ENCODE measurements around the gene MAML2.
A peak's percentile ranks its signal among the peaks of the same experiment; 100 is the strongest.
"Not testable (repeated sequence)": the region's sequence is repeated elsewhere in the genome, so short reads cannot be mapped to it uniquely, and the experiment has no call there.

The MAML2 gene

GRCh38 chr11:96185220-96185768 lies 157.7 kb downstream of the MAML2 start:
- DNase-seq (ENCODE audit: low read depth), result no peak

- not testable (repeated sequence) for DNase-seq (ENCODE audit: low read depth)
Measured at GRCh38 chr11:96180937-96181336, 162.1 kb downstream of the MAML2 start.

DNA sequence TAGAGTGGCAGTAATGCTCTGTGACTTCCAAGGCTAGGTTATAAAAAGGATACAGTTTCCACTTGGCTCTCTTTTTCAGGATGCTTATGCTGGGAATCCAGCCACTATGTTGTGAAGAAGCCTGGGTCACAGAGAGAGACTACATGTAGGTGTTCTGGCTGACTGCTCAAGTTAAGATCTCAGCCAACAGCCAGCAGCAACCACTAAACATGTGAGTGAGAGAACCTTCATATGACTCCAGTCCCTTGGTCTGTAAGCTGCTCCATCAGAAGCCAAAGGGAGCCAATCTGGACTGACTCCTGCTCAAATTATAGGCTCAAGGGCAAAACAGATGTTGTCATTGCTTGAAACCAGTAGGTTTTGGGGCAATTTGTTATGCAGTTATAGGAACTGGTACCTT lies 162.7 kb downstream of the MAML2 start:
- DNase-seq (ENCODE audit: low read depth), result no peak

GRCh38 chr11:96179905-96180304 lies 163.1 kb downstream of the MAML2 start:
- DNase-seq (ENCODE audit: low read depth), result peak; percentile 15

DNA sequence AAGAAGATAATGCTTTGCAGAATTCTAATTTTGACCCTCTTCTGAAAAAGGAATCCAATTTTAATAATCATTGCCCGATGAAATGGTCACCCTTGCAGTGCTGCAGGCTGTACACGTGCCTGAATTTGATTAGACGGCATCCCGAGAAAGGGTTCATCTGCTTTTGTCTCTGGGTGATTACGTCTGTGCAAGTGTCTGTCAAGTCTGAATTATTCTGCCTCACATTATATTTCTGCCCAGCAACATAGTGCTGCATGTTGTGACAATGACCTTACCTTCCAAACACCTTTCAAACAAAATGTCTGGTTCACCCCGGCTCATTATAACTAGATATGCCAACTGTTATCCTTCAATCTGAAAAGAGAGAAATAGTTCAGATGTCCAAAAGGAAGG lies 164.1 kb downstream of the MAML2 start:
- DNase-seq (ENCODE audit: low read depth), result no peak

GRCh38 chr11:96178049-96178886 lies 164.7 kb downstream of the MAML2 start:
- no peak for DNase-seq (ENCODE audit: low read depth)

DNA sequence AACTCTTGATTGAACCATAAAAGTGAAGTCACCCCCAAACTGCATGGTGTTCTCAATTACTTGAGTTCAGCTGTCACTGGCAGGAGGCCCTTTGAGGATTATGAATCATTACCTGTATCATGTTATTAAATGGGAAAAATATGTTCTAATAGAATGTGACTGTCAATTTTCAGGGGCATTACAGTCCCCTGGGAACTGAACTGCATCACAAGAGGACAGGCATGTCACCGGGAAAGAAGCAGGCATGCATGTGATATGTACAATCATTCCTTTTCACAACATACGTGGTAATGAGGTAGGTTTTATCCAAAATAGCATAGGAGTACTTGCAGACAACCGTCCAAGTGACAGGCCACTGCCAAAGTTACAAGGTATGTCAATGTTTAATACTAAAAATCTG lies 165.8 kb downstream of the MAML2 start:
- no peak for DNase-seq (ENCODE audit: low read depth)

DNA sequence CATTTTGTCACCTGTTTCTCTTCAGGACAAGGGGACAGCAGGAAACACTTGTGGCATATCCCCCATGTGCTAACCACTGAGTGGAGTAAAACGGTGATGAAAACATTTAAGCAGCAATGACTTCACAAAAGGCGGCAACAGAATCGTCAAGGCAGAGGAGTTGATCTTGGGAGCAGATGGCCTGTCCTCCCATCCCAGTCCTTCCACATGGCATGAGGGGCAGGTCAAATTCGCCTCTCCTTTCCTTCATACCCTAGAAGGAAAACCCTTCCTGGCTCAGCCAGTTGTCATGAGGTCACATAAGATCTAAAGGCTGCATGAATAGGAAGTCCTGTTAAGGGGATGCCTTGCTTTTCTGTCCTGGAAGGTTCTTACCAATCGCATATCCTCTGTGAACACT lies 169.1 kb downstream of the MAML2 start:
- no peak for DNase-seq (ENCODE audit: low read depth)

- DNase-seq (ENCODE audit: low read depth), result no peak
Measured at GRCh38 chr11:96173422-96173821, 169.6 kb downstream of the MAML2 start.

DNA sequence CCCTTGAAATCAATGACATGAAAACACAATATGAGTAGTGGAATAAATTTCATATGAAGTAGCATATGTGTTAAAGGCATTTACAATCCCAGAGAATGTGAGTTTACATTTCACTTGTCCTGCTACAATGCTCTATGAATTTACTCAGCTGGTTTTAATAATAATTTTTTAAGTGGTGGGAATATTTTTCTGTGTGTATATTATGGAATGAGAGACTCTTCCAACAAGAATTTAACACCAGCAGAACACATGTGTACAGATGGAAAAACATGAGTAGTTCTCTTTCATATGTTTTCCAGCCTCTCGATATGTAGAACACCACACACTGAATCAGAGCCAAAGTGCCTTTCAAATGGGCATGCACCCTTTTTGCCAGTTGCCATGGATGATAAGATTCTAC lies 170.4 kb downstream of the MAML2 start:
- DNase-seq (ENCODE audit: low read depth), result no peak

DNA sequence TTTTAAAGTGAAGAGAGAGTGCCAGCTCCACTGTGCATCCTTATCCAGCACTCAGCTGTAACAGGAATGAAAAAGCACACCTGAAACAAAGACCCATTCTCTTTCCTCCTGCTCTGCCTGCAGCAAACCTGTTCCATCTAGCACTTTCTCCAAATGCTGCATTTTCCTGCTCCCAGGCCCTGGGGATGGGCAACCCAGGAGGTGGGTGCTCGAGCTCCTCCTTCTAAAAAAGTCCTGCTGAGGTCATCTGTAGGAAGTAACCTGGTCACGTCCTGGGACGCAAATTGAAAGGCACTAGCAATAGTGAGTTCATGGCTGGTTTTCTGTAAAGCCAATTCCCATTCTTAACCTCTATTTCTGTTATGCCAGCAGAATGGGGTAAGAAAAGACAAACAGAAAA lies 173.7 kb downstream of the MAML2 start:
- no peak for DNase-seq (ENCODE audit: low read depth)

GRCh38 chr11:96168623-96169022 lies 174.4 kb downstream of the MAML2 start:
- peak; percentile 97 for DNase-seq (ENCODE audit: low read depth)

DNA sequence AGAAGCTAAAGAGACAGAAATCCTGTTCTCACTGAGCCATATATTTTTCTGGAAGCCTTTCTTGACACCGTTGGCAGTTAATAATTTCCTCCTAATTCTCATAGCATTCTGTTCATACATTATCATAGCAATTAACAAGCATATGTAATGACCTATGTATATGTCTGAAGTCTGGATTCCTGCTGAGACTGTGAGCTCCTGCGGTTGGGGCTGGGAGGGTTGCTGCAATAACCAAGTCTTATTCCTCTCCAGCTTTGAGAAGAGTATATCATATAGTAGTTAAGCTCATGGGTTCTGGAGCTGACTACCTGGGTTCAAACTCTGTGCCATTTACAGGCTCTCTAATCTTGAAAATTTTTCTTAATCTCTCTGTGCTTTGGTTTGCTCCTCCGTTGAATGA lies 175.2 kb downstream of the MAML2 start:
- no peak for DNase-seq (ENCODE audit: low read depth)

DNA sequence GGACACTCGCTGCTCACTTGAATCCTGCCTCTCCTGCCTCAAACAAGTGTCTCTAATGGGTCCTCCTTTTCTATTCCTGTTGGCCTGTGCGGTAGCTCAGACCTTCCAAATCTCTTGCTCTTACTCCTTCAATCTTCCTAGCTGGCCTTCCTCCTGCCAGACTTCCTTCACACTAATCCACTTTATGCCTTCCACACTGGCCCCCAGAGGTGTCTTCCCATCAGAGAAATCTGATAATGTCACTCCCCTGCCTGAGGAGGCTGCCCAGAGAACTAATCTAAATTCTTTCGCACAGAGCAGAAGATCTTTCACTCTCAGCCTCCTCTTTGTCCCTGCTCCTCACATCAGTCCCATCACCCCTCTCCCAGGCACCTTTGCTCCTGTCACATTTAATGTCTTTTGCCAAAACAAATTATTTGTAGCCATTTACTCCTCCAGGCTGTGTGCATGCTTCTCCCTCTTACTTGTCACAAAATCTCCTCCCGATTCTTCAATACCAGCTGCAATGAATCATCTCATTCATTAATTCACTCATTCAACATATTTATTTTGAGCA lies 175.7 kb downstream of the MAML2 start:
- no peak for DNase-seq (ENCODE audit: low read depth)

GRCh38 chr11:96162816-96163499 lies 180.0 kb downstream of the MAML2 start:
- DNase-seq (ENCODE audit: low read depth), result peak; percentile 97

DNA sequence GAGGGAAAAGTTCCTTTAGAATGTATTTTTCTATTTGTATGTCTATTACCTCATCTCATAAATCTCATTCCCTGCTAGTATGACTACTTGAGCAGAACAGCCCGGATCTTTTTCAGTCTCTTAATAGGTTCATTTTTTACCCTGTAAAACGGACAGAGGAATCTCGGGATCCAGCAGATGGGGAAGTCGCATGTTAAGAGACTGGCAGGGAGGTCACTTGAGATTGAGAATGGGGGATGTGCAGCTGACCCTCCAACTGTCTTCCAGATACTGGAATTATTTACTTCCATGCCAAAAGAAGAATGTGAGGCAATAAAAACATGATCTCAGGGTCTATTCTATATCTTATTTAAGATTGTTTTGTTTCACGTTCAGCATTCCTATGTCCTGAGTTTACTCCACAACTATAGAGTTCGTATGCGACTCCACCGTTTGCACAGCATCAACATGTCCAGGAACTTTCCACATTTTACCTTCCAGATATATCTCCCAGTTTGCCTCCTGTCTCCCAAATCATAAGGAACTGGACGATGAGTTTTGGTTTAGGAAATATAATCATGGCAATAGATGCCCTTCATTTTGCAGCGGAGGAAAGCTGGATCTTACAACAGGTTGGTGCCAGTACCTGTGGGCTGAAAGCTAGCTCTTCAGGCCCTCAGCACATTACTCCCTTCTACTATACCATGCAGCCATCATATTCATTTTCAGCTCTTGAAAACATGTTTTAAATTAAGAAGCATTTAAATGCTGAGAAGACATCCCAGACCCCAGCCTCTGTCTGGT lies 181.5 kb downstream of the MAML2 start:
- DNase-seq (ENCODE audit: low read depth), result peak; percentile 76

DNA sequence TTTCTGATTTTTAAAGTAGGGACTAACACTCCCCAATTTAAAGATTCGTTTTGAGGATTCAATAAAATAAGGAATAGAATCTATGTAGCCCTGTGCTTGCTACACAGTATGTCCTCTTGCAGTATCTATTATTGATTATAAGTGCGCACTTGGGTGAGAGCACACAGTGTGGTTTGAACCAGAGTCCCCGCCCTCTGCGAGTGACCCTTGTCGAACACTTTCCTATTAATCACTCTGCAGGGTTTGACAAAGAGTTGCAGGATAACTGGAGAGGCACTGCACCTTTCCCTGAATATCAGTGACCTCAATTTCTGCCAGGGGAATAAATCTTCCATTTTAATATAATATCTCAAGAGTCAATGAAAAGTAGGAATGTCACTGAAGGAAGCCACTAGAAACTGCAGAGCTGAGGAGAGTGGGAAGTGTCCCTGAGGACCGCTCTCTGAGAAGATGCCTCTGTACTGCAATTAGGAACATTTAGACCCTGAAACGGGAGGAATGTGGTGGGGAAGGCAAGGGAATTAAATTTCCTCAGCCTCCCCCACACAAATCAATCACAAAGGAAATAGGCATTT lies 182.2 kb downstream of the MAML2 start:
- DNase-seq (ENCODE audit: low read depth), result no peak

DNA sequence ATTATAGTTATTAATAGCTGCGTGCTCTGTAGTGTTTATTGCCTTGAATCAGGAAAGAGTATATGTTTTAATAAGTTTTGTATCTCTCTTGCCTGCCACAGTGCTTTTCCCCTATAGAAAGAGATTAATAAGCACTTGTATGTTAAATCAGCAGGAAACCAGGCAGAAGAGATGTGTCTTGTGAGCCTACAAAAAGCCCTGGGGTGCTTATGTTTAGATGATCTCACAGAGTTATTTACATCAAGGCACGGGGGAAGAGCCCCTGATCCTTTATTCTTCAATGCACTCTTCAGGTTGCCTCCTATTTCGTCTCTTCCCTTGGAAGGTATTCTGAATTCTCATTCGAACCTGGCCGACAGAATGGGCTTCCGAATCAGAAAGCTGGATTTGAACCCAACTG lies 183.0 kb downstream of the MAML2 start:
- DNase-seq (ENCODE audit: low read depth), result no peak

GRCh38 chr11:96158126-96158525 lies 184.9 kb downstream of the MAML2 start:
- no peak for DNase-seq (ENCODE audit: low read depth)

DNA sequence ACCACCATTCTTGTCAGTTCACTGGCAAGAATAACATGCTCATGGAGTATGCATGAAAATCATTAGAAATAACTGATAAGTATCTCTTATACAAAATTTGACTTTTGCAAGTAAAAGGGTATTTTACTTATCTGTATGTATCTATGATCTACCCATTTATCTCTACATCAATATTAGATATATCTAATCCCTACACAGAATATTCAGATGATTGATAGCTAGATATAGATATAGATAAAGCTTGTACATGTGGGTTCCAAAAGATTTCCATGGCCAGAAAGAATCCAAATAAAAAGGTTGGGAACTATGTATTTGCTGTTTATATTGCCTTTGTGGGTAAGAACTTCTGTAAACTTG lies 185.5 kb downstream of the MAML2 start:
- no peak for DNase-seq (ENCODE audit: low read depth)

- DNase-seq (ENCODE audit: low read depth), result no peak
Measured at GRCh38 chr11:96156379-96156722, 186.6 kb downstream of the MAML2 start.
